D721Med (cell line): ENCODE results near the gene USP19.

Experiments
- DNase-seq: peaks from one replicate; pipeline ENCODE4 v3.0.0; 2011; ENCODE audit warnings: low spot score; ENCODE audit not compliant: insufficient read length
- FAIRE-seq: peaks from 2 replicates; lab custom pipeline; 2011; peaks lifted over from hg19 to GRCh38; lab: Jason Lieb, UNC
- CTCF ChIP-seq: IDR thresholded peaks from 2 replicates; pipeline ENCODE4 v1.5.1; 2012; ENCODE audit warnings: mild to moderate bottlenecking, control low read depth; ENCODE audit not compliant: insufficient read depth; ENCODE audit errors: missing control alignments

USP19 gene

GRCh38 chr3:49100046-49100615 is 20.5 kb downstream of the USP19 start:
- TF ChIP-seq CTCF: no peak
- no peak for FAIRE-seq
- DNase-seq: no peak

GRCh38 chr3:49098910-49099630 is 21.6 kb downstream of the USP19 start:
- no peak for TF ChIP-seq CTCF
- FAIRE-seq (no peak), DNase-seq (no peak)

- no peak for FAIRE-seq
- TF ChIP-seq CTCF: no peak
- no peak for DNase-seq
Measured at GRCh38 chr3:49098429-49098828, 22.2 kb downstream of the USP19 start.

GRCh38 chr3:49093853-49094767 is 26.5 kb downstream of the USP19 start, which contains the start of gene QRICH1:
Gene QRICH1 (minus strand): TSS chr3:49094071. CDS start chr3:49077017, 17,054 bp downstream.
- TF ChIP-seq CTCF: peak; percentile 54
- FAIRE-seq (no peak), DNase-seq (peak; percentile 58)

GRCh38 chr3:49092938-49093852 is 27.4 kb downstream of the USP19 start:
- TF ChIP-seq CTCF: no peak
- FAIRE-seq: no peak
- no peak for DNase-seq

GRCh38 chr3:49081429-49081828 is 39.2 kb downstream of the USP19 start:
- DNase-seq: no peak
- TF ChIP-seq CTCF: no peak
- FAIRE-seq: no peak
